Esophagus squamous epithelium (tissue), 5 donors: ENCODE measurements around the gene C18orf32. TPM values are rescaled to one million over a fixed set of nuclear protein-coding genes. Genes with fewer than 3 reads are reported as not detected.

ENCODE experiments used
- DNase-seq: peaks from one replicate; lab custom pipeline; 2025; lab: John Stamatoyannopoulos, UW
- H3K27ac ChIP-seq, 4 donors: fragments of 200-600 bp; sonication (generic); one replicate each; pipeline ENCODE4 v1.5.1; 2016 to 2019; ENCODE audit warnings: mild to moderate bottlenecking in 1 of 4
- H3K27me3 ChIP-seq, 4 donors: fragments of 200-600 bp; sonication (generic); 1 replicate in 3 of 4; 2 replicates in 1 of 4; pipeline versions ENCODE4 v1.5.1 to v1.6.0; 2017 to 2021; ENCODE audit warnings: antibody characterized with exemption in 1 of 4
- H3K36me3 ChIP-seq, 3 donors: fragments of 200-600 bp; sonication (generic); one replicate each; pipeline ENCODE4 v1.5.1; 2016 to 2019
- H3K4me1 ChIP-seq, 3 donors: fragments of 200-600 bp; sonication (generic); one replicate each; pipeline ENCODE4 v1.5.1; 2017 to 2019
- H3K4me3 ChIP-seq, 4 donors: fragments of 200-600 bp; sonication (generic); 1 replicate in 3 of 4; 2 replicates in 1 of 4; pipeline ENCODE4 v1.5.1; 2016 to 2019; ENCODE audit warnings: mild to moderate bottlenecking in 2 of 4, moderate library complexity in 1 of 4
- H3K9me3 ChIP-seq, 3 donors: fragments of 200-600 bp; sonication (generic); one replicate each; pipeline ENCODE4 v1.5.1; 2016 to 2019
- POLR2A ChIP-seq, 4 donors: fragments of 450-650 bp; IDR thresholded peaks; one replicate each; pipeline ENCODE4 v1.6.1; 2017; ENCODE audit warnings: antibody characterized with exemption in 4 of 4, mild to moderate bottlenecking in 4 of 4, moderate library complexity in 3 of 4
- WGBS, 2 donors: methylation state at CpG; one replicate each; pipeline ENCODE4 v1.1.5; 2018; 5-methylcytosine and 5-hydroxymethylcytosine counted together
- intact Hi-C: fragments of 100-400 bp; cut with DNase I; formaldehyde crosslinking; loops from one replicate; pipeline ENCODE4 v1.15.0; 2022
- total RNA-seq, 4 donors: library from RNA; depleted of rRNA; stranded (reverse); fragments of >200 nt; gene quantifications; one replicate each; pipeline ENCODE4 v1.1.0, GENCODE V29; 2016
- TF ChIP-seq, protein P1 (sequence below), 6 experiments: fragments of 450-650 bp in 4 of 6; fragments of 200-600 bp in 2 of 6; sonication (generic) in 2 of 6; IDR thresholded peaks; one replicate each; pipeline ENCODE4 v1.5.1; 2016 to 2019; ENCODE audit warnings: antibody characterized with exemption in 6 of 6, mild to moderate bottlenecking in 4 of 6, moderate library complexity in 4 of 6
- donor health status: DM: yes; HTN: yes; CAD: no.

Gene C18orf32
- total RNA-seq, 4 donors from 2014 or later, result 13.6 to 25.6 (median 19.6) TPM

DNA sequence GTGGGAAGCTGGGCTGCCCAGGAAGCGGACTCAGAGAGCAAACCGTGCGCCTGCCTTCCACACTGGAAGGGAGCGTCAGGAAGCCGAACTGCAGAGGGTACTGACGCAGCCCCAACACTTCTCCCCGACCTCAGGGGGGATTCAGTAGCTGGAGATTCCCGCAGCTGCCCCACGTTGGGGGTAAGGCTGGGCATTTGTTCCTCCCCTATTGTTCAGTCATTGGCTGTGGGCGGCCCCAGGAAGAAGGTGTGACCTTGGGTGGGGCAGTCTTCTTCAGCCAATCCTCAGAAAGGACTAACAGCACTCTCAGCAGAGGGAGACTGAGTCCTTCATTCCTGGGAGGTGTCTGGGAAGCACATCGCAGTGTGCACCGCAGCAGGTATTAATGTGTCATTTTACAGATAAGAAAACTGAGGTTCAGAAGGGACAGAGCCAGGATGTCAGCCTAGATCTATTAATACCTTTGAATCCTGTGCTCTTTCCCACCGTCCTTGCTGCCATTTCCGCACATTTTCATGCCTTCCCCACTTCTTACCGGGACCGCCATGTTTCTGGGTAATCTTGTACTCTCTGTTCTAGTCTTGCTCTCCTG is 12.1 kb upstream of the C18orf32 start:
- DNase-seq, result no peak
- H3K27me3 ChIP-seq, result peaks cover 0 to 35% (median 0%) of the 10 kb centered on the region in 4 donors
- no peak overlapping the region for H3K27ac ChIP-seq
- TF ChIP-seq POLR2A (IDR thresholded peaks at IDR 0.05), result no peak
- TF ChIP-seq, protein P1, sequence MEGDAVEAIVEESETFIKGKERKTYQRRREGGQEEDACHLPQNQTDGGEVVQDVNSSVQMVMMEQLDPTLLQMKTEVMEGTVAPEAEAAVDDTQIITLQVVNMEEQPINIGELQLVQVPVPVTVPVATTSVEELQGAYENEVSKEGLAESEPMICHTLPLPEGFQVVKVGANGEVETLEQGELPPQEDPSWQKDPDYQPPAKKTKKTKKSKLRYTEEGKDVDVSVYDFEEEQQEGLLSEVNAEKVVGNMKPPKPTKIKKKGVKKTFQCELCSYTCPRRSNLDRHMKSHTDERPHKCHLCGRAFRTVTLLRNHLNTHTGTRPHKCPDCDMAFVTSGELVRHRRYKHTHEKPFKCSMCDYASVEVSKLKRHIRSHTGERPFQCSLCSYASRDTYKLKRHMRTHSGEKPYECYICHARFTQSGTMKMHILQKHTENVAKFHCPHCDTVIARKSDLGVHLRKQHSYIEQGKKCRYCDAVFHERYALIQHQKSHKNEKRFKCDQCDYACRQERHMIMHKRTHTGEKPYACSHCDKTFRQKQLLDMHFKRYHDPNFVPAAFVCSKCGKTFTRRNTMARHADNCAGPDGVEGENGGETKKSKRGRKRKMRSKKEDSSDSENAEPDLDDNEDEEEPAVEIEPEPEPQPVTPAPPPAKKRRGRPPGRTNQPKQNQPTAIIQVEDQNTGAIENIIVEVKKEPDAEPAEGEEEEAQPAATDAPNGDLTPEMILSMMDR (IDR thresholded peaks at IDR 0.05), result no peak
- H3K36me3 ChIP-seq, result no peaks in the 10 kb centered on the region
- WGBS, 2 donors, result 76 to 86% methylated on average over 15 to 16 of the region's 16 CpGs
- intact Hi-C loops, result no loop called here
- H3K4me1 ChIP-seq, result no peaks in the 10 kb centered on the region
- no peaks in the 10 kb centered on the region for H3K9me3 ChIP-seq
- H3K4me3 ChIP-seq, result no peak overlapping the region

DNA sequence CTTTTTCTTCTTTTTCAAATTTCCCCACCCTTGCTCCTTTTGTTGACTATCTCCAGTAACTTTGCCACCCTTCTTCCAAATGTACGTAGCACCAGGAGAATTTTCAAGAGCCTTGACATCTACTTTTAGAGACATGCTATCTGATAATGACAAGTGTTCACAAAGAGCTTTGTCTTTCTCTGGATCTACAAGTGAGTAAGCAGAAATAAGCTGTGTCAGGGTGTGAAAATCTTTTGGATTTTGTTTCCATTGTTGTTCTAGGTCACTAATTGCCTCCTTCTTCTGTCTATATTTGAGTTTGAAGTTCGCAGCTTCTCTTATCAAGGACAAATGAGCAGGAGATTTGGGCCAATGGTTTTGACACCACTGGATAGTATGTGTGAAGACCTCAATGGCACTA is 8.4 kb upstream of the C18orf32 start:
- Histone ChIP-seq H3K9me3 (no peaks in the 10 kb centered on the region), H3K4me3 (no peak overlapping the region), H3K27me3 (peaks cover 0 to 17% (median 0%) of the 10 kb centered on the region in 4 donors), H3K27ac (no peak overlapping the region), H3K4me1 (peaks cover 0 to 20% (median 8%) of the 10 kb centered on the region in 3 donors), H3K36me3 (peaks cover 0 to 9% (median 0%) of the 10 kb centered on the region in 3 donors)
- intact Hi-C loops, result no loop called here
- WGBS, 2 donors, result 77 to 85% methylated on average over 2 of the region's 2 CpGs
- TF ChIP-seq, protein P1 (IDR thresholded peaks at IDR 0.05), result no peak
- no peak for TF ChIP-seq POLR2A (IDR thresholded peaks at IDR 0.05)
- no peak for DNase-seq

DNA sequence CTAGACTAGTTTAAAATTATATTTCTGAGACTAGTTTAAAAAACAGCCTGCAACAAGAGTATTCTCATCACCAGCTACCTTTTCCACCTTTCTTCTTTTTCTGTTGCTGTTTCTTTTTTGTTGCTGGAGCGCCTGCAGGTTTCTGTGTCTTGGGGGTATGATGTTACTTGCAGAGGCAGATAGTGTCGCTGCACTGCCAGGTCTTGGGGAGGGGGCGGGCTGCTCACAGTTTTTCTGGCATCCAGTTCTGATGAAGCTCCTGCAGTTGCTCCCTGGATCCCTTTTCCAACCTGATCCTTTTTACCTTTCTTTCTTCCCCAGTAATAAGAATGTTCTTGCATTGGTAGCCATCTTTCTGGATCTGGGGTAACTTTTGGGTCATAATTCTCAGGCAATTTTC is 8.0 kb upstream of the C18orf32 start:
- no peaks in the 10 kb centered on the region for H3K9me3 ChIP-seq
- no peak for DNase-seq
- intact Hi-C loops, result no loop called here
- peaks cover 0 to 24% (median 12%) of the 10 kb centered on the region in 3 donors for H3K4me1 ChIP-seq
- peaks cover 0 to 13% (median 0%) of the 10 kb centered on the region in 4 donors for H3K27me3 ChIP-seq
- 71 to 79% methylated on average over 3 of the region's 3 CpGs for WGBS, 2 donors
- H3K27ac ChIP-seq, result no peak overlapping the region
- H3K36me3 ChIP-seq, result peaks cover 0 to 13% (median 3%) of the 10 kb centered on the region in 3 donors
- TF ChIP-seq, protein P1 (IDR thresholded peaks at IDR 0.05), result no peak
- no peak for TF ChIP-seq POLR2A (IDR thresholded peaks at IDR 0.05)
- H3K4me3 ChIP-seq, result no peak overlapping the region

DNA sequence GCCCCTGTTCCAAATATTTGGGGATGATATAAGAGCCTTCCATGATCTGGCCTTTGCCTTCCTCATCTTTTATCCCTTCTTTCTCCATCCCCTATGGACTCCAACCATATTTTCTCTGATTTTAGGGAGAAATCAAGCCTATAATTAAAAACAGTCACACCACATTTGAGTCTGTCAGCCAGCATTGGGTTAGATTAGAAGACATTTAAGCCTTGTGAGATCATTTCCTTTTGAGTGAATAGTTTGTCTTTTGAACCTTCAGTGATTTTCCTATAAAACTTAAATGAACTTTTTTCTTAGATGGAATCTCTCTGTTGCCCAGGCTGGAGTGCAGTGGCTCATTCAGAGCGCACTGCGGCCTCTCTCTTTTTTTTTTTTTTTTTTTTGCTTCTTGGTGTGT is 7.6 kb upstream of the C18orf32 start:
- intact Hi-C loops, result no loop called here
- no peak for DNase-seq
- Histone ChIP-seq H3K27me3 (peaks cover 0 to 9% (median 0%) of the 10 kb centered on the region in 4 donors), H3K4me1 (peaks cover 0 to 28% (median 15%) of the 10 kb centered on the region in 3 donors), H3K27ac (no peak overlapping the region), H3K9me3 (no peaks in the 10 kb centered on the region), H3K4me3 (no peak overlapping the region), H3K36me3 (peaks cover 0 to 17% (median 5%) of the 10 kb centered on the region in 3 donors)
- TF ChIP-seq, protein P1 (IDR thresholded peaks at IDR 0.05), result no peak
- no peak for TF ChIP-seq POLR2A (IDR thresholded peaks at IDR 0.05)
- 94 to 95% methylated on average over 2 of the region's 2 CpGs for WGBS, 2 donors

DNA sequence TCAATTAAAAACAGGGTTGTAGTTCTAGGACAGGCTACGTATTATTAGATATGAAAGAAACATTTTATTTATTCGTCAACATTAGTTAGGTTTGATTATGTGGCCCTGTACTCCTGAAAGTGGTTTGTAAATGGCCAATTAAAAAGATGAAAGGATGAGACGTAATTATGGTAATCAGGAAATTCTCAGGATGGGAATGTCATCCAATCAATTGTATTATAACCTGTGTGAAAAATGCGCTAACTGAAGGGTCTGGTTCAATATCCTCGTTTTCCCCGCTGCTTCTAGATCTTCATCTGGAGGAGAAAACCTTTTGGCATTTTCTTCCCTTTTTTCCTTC is 5.6 kb upstream of the C18orf32 start:
- H3K36me3 ChIP-seq, result peaks cover 8 to 37% (median 21%) of the 10 kb centered on the region in 3 donors
- intact Hi-C loops, result no loop called here
- no peak for TF ChIP-seq POLR2A (IDR thresholded peaks at IDR 0.05)
- TF ChIP-seq, protein P1 (IDR thresholded peaks at IDR 0.05), result no peak
- H3K4me3 ChIP-seq, result peak overlapping the region in 2 of 4 donors; percentile 88 to 90
- H3K9me3 ChIP-seq, result no peaks in the 10 kb centered on the region
- no peaks in the 10 kb centered on the region for H3K27me3 ChIP-seq
- peaks cover 0 to 45% (median 26%) of the 10 kb centered on the region in 3 donors for H3K4me1 ChIP-seq
- no peak overlapping the region for H3K27ac ChIP-seq
- DNase-seq, result no peak
- WGBS, 2 donors, result 51% methylated on average over 6 of the region's 6 CpGs
